ENCODE measurements around the gene HIPK2. TPM values are rescaled to one million over a fixed set of nuclear protein-coding genes. Genes with fewer than 3 reads are reported as not detected.

The HIPK2 gene
- total RNA-seq, 1 donor from 2014 or later: 72.3 TPM

DNA sequence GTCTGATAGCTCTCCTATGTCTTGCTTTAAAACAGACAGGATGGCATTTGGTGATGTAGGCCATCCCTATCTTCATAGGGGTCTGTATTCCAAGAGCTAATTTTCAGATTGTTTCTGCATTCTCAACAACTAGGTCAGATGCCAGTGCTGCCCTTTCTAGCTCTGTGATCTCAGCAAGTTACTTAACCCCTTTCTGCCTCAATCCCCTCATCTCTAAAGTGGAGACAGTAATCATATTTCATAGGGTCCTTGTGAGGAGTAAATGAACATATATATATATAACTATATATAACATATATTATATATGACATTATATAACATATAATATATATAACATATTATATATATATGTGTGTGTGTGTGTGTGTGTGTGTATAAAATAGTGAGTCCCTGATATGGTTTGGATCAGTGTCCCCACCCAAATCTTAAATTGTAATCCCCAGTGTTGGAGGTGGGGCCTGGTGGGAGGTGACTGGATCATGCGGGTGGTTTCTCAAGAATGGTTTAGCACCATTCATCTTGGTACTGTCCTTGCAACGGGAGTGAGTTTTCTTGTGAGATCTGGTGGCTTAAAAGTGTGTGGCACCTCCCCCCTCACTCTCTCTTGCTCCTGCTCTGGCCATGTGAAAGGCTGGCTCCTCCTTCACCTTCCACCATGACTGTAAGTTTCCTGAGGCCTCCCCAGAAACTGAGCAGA lies 45.2 kb downstream of the HIPK2 start:
- Mint-ChIP-seq H3K27ac (ENCODE audit: unreplicated experiment) (peak overlapping the region; percentile 98), H3K4me3 (ENCODE audit: unreplicated experiment) (no peak overlapping the region), H3K4me1 (ENCODE audit: low read depth) (peaks cover 88% of the 10 kb centered on the region), H3K27me3 (ENCODE audit: low read depth) (no peaks in the 10 kb centered on the region), H3K9me3 (ENCODE audit: low read depth) (no peaks in the 10 kb centered on the region), H3K36me3 (ENCODE audit: low read depth) (peaks cover 4% of the 10 kb centered on the region)
- DNase-seq (ENCODE audit: low spot score): no peak
- TF ChIP-seq CTCF (IDR thresholded peaks at IDR 0.05): no peak

DNA sequence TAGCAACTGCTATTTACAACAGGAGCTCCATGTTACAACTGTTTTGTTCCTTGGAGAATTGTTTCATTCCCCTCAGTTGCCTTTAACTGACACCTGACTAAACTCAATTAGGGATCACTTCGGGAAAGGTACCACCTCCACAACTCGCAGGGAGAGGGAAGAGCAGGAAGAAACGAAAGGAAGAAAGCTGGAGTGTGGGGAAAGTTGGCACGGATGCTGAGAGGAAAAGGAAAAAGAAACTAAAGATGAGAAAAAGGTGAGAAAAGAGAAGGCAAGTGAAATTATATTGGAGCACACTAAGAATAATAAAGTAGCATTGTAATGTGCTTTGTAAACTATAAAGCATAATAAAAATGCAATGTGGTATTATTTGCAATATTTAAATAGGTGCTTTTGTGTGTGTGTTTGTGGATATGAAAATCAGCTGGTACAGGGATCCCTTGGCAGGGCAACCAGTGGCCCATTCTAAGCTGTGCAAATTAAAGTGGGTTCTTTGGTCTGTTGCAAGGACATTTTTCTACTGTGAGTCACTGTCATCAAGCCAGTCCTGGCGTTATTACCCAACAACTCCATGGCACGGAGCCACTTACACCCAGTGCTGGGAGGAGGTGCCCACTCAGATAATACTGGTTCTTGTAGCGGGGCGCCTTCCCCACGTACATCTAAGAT lies 45.9 kb downstream of the HIPK2 start:
- H3K27me3 Mint-ChIP-seq (ENCODE audit: low read depth): no peaks in the 10 kb centered on the region
- no peak for TF ChIP-seq CTCF (IDR thresholded peaks at IDR 0.05)
- peak overlapping the region; percentile 57 for H3K4me3 Mint-ChIP-seq (ENCODE audit: unreplicated experiment)
- peak overlapping the region; percentile 98 for H3K27ac Mint-ChIP-seq (ENCODE audit: unreplicated experiment)
- peaks cover 6% of the 10 kb centered on the region for H3K36me3 Mint-ChIP-seq (ENCODE audit: low read depth)
- peaks cover 88% of the 10 kb centered on the region for H3K4me1 Mint-ChIP-seq (ENCODE audit: low read depth)
- no peak for DNase-seq (ENCODE audit: low spot score)
- H3K9me3 Mint-ChIP-seq (ENCODE audit: low read depth): no peaks in the 10 kb centered on the region

DNA sequence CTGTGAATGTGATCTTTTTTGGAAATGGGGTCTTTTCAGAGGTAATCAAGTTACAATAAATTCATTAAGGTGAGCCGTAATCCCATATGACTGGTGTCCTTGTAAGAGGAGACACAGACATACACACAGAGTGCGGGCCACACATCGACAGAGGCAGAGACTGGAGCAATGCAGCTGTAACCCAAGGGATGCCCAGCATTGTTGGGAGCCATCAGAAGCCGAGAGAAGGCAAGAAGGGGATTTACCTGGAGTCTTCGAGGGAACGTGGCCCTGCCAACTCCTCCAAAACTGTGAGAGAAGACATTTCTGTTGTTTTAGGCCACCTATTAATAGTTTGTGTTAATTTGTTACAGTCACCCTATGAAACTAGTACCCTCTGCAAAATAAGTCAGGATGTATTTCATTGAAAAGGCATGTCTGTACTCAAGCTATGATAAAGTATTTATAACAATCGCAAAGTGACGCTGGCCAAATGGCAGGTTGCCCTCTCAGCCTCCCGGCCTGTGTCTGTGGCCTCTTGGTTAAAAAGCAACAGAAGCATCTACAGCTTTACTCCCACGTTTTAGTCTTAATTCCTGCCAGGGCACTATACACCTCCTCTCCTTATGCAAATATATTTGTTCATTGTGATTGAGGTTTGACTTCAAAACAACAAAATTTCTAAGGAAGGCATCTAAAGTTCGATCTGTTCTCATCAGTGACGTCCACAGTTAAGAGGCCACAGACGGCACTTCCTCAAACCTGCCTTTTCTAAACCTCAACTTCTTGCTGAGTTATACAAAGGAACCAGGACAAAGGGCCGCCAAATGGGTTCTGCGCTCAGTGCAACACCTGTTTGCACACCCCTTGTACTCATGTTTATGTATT lies 46.8 kb downstream of the HIPK2 start:
- TF ChIP-seq CTCF (IDR thresholded peaks at IDR 0.05): no peak
- peaks cover 88% of the 10 kb centered on the region for H3K4me1 Mint-ChIP-seq (ENCODE audit: low read depth)
- H3K4me3 Mint-ChIP-seq (ENCODE audit: unreplicated experiment): no peak overlapping the region
- H3K36me3 Mint-ChIP-seq (ENCODE audit: low read depth): peaks cover 6% of the 10 kb centered on the region
- no peak for DNase-seq (ENCODE audit: low spot score)
- no peaks in the 10 kb centered on the region for H3K27me3 Mint-ChIP-seq (ENCODE audit: low read depth)
- H3K27ac Mint-ChIP-seq (ENCODE audit: unreplicated experiment): peak overlapping the region; percentile 98
- no peaks in the 10 kb centered on the region for H3K9me3 Mint-ChIP-seq (ENCODE audit: low read depth)

- Mint-ChIP-seq H3K4me1 (ENCODE audit: low read depth) (peaks cover 79% of the 10 kb centered on the region), H3K27me3 (ENCODE audit: low read depth) (no peaks in the 10 kb centered on the region), H3K4me3 (ENCODE audit: unreplicated experiment) (no peak overlapping the region), H3K27ac (ENCODE audit: unreplicated experiment) (peak overlapping the region; percentile 27), H3K9me3 (ENCODE audit: low read depth) (no peaks in the 10 kb centered on the region), H3K36me3 (ENCODE audit: low read depth) (peaks cover 6% of the 10 kb centered on the region)
- DNase-seq (ENCODE audit: low spot score): no peak
- TF ChIP-seq CTCF (IDR thresholded peaks at IDR 0.05): no peak
Observed at GRCh38 chr7:139728203-139728602, 49.6 kb downstream of the HIPK2 start.

DNA sequence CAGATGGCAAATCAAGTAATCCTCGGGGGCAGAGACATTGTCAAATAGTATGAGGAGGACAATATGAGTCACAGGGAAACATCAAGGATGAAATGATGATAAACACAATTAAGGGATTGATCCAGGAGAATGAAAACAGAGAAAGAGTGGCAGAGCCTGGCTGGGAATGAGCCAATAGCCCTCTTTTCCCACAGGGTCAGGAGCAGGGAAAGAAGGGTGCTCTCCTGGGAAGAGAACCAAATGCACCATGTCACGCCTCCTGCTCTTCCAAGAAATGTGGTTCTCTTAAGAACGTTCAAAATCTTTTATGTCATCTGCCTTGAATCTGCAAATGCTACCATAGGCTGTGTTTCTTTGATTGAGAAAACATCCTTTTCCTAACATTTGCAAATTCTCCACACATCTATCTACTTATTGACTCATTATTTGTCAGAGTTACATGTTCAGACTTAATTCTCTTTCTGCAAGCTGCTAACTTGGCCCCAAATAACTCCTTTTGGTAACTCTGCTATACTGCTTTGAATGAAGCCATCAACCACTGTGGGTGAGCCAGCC lies 50.6 kb downstream of the HIPK2 start:
- no peak for TF ChIP-seq CTCF (IDR thresholded peaks at IDR 0.05)
- no peaks in the 10 kb centered on the region for H3K9me3 Mint-ChIP-seq (ENCODE audit: low read depth)
- H3K4me3 Mint-ChIP-seq (ENCODE audit: unreplicated experiment): no peak overlapping the region
- peaks cover 6% of the 10 kb centered on the region for H3K36me3 Mint-ChIP-seq (ENCODE audit: low read depth)
- H3K27ac Mint-ChIP-seq (ENCODE audit: unreplicated experiment): peak overlapping the region; percentile 60
- no peaks in the 10 kb centered on the region for H3K27me3 Mint-ChIP-seq (ENCODE audit: low read depth)
- H3K4me1 Mint-ChIP-seq (ENCODE audit: low read depth): peaks cover 69% of the 10 kb centered on the region
- no peak for DNase-seq (ENCODE audit: low spot score)
